ENCODE results near the gene PCAT6. TPM values are rescaled to one million over a fixed set of nuclear protein-coding genes. Genes with fewer than 3 reads are reported as not detected.
"Not testable (repeated sequence)": the region's sequence is repeated elsewhere in the genome, so short reads cannot be mapped to it uniquely, and the experiment has no call there.

PCAT6 gene
- total and polyA plus RNA-seq, 7 donors = 0.14 to 4.1 (median 0.57) TPM

DNA sequence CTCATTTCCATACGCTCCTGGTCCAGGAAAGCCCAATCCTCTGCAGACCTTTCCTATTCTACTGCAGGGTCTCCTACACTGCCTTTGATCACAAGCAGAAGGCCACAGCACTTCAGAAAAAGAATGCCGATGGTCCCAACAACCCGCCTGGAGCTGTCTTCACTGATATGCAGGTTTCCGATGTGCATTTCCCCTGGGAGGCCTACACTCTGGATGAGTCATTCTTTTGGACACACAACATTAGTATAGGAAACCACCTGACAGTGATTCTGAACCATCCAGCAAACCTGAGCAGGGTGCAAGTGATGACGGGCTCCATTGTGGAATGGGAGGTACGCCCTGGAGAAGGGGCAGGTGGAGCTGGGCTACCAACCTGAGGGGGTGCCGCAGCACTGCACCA lies 15.0 kb downstream of the PCAT6 start:
- Histone ChIP-seq H3K27me3 (ENCODE audit: insufficient read depth in 3 of 3, low read length in 2 of 3) (peaks cover 0 to 4% (median 0%) of the 10 kb centered on the region in 3 donors), H3K4me3 (no peak overlapping the region), H3K27ac (no peak overlapping the region), H3K4me1 (no peaks in the 10 kb centered on the region), H3K9me3 (no peaks in the 10 kb centered on the region), H3K36me3 (ENCODE audit: insufficient read depth in 1 of 2, low read depth in 1 of 2) (no peaks in the 10 kb centered on the region)
- TF ChIP-seq, protein P1, sequence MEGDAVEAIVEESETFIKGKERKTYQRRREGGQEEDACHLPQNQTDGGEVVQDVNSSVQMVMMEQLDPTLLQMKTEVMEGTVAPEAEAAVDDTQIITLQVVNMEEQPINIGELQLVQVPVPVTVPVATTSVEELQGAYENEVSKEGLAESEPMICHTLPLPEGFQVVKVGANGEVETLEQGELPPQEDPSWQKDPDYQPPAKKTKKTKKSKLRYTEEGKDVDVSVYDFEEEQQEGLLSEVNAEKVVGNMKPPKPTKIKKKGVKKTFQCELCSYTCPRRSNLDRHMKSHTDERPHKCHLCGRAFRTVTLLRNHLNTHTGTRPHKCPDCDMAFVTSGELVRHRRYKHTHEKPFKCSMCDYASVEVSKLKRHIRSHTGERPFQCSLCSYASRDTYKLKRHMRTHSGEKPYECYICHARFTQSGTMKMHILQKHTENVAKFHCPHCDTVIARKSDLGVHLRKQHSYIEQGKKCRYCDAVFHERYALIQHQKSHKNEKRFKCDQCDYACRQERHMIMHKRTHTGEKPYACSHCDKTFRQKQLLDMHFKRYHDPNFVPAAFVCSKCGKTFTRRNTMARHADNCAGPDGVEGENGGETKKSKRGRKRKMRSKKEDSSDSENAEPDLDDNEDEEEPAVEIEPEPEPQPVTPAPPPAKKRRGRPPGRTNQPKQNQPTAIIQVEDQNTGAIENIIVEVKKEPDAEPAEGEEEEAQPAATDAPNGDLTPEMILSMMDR (IDR thresholded peaks at IDR 0.05) = no peak
- WGBS, 3 donors = 83 to 85% (median 84%) methylated on average over 7 of the region's 7 CpGs
- ATAC-seq (no peak), DNase-seq (no peak)
- intact Hi-C loops (cut with DNase I) = no loop called here

DNA sequence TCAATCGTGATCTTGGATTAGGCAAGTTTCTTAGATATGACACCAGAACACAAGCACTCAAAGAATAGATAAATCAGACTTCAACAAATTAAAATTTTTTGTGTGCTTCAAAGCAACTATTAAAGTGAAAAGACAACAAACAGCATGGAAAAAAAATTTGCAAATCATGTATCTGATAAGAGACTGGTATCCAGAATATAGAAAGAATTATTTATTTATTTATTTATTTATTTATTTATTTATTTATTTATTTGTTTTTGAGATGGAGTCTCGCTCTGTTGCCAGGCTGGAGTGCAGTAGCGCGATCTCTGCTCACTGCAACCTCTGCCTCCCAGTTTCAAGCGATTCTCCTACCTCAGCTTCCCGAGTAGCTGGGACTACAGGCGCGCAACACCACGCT lies 18.5 kb downstream of the PCAT6 start:
- H3K9me3 ChIP-seq; H3K4me1 ChIP-seq; ATAC-seq; H3K4me3 ChIP-seq; DNase-seq; H3K27ac ChIP-seq; H3K36me3 ChIP-seq (ENCODE audit: insufficient read depth in 1 of 2, low read depth in 1 of 2); intact Hi-C loops (cut with DNase I); H3K27me3 ChIP-seq (ENCODE audit: insufficient read depth in 3 of 3, low read length in 2 of 3): not testable (repeated sequence)
- WGBS, 3 donors = 96% methylated on average over 9 of the region's 9 CpGs

DNA sequence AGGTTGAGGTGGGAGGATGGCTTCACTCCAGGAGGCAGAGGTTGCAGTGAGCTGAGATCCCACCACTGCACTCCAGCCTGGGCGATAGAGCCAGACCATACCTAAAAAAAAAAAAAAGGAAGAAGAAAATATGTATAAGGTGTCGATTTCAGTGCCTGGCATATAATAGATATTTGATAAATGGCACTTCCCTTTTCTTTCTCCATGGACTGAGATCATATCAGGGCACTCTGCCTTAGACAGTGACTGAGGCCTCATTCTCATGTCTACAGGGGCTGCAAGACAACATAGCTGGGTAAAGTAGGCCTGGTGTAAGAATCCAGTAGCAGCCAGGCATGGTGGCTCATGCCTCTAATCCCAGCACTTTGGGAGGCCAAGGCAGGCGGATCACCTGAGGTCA lies 21.2 kb downstream of the PCAT6 start:
- TF ChIP-seq, protein P1 (IDR thresholded peaks at IDR 0.05) = no peak
- Histone ChIP-seq H3K27me3 (ENCODE audit: insufficient read depth in 3 of 3, low read length in 2 of 3) (peaks cover 0 to 2% (median 0%) of the 10 kb centered on the region in 3 donors), H3K9me3 (no peaks in the 10 kb centered on the region), H3K4me1 (no peaks in the 10 kb centered on the region), H3K4me3 (no peak overlapping the region), H3K36me3 (ENCODE audit: insufficient read depth in 1 of 2, low read depth in 1 of 2) (no peaks in the 10 kb centered on the region), H3K27ac (no peak overlapping the region)
- DNase-seq = no peak
- 78 to 82% (median 81%) methylated on average over 3 of the region's 3 CpGs for WGBS, 3 donors
- intact Hi-C loops (cut with DNase I) = no loop called here
- ATAC-seq = no peak

DNA sequence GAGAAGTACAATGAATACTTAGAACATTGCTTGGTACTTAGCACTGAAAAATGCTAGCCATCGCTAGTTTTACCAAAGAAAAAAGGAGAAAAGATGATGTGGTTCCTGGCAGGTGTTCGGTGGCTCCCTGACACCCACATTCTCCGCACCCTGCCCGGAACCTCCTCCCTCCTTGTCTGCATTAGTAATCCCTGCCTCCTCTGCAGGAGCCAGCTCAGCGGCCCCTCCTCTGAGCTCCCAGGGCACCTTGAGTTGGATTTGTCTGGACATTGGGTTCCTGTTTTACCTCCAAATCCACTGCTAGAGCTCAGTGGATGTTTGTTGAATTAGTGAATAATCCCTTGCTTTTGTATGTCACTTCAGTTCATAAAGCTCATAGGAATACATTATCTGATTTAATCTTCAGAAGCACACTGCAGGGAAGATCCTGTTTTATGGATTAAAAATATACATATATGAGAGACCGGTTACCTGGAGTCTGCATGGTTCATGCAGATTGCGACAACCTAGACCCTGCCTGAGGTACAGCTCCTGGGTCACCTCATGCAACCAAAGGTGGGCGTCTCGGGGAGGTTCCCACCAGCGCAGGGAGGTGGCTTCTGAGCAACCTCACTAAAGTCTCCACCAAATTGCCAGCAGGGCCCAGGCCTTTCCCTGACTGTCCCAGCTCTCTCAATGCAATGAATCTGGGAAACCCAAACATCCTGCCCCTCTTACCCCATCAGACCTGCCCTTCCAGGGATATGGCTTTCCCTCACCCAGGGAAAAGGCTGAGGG lies 24.2 kb downstream of the PCAT6 start:
- TF ChIP-seq, protein P1 (IDR thresholded peaks at IDR 0.05) = no peak

DNA sequence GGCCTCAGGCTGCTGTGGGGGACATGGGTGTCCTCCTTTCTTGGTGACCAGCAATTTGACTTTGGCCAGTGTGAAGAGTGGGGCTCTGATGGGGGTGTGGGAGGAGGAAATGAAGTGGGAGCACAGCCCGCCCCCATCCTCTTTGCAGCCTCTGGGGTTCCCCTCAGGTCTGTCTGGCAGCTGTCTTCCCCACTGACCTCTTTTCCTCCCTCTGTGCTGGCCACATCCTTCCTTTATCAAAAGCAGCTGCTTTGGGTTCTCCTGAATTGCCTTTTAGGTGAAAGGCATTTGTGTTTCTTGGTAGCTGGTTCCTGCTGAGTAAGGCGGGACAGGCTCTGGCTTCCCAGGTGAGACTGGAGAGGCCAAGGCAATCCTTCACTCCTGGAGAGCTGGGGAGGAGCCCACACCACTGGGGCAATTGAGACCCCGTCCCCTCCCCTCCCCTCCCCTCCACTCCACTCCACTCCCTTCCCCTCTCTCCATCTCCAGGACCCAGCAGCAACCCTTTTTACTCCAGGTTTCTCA lies 24.9 kb downstream of the PCAT6 start:
- ATAC-seq (no peak), DNase-seq (no peak)
- intact Hi-C loops (cut with DNase I) = no loop called here
- Histone ChIP-seq H3K9me3 (no peaks in the 10 kb centered on the region), H3K36me3 (ENCODE audit: insufficient read depth in 1 of 2, low read depth in 1 of 2) (no peaks in the 10 kb centered on the region), H3K27ac (no peak overlapping the region), H3K4me1 (no peaks in the 10 kb centered on the region), H3K27me3 (ENCODE audit: insufficient read depth in 3 of 3, low read length in 2 of 3) (peaks cover 0 to 2% (median 0%) of the 10 kb centered on the region in 3 donors), H3K4me3 (no peak overlapping the region)
- WGBS, 3 donors = 38 to 63% (median 42%) methylated on average over 3 of the region's 3 CpGs
- TF ChIP-seq, protein P1 (IDR thresholded peaks at IDR 0.05) = no peak

More for the DNA sequence above, 24.2 kb downstream of the PCAT6 start:
- H3K27me3 ChIP-seq (ENCODE audit: insufficient read depth in 3 of 3, low read length in 2 of 3) = peaks cover 0 to 2% (median 0%) of the 10 kb centered on the region in 3 donors
- ATAC-seq (no peak), DNase-seq (no peak)
- no peak overlapping the region for H3K4me3 ChIP-seq
- no peaks in the 10 kb centered on the region for H3K36me3 ChIP-seq (ENCODE audit: insufficient read depth in 1 of 2, low read depth in 1 of 2)
- H3K9me3 ChIP-seq = no peaks in the 10 kb centered on the region
- no peak overlapping the region for H3K27ac ChIP-seq
- 73 to 78% (median 76%) methylated on average over 10 of the region's 10 CpGs for WGBS, 3 donors
- intact Hi-C loops (cut with DNase I) = no loop called here
- H3K4me1 ChIP-seq = no peaks in the 10 kb centered on the region

Data from psoas muscle (tissue), 8 donors.